PFSK-1 (cell line): ENCODE measurements around the gene DCAKD.

Experiments
- POLR2AphosphoS5 ChIP-seq: IDR thresholded peaks from 2 replicates; pipeline ENCODE4 v1.6.1; 2012; ENCODE audit warnings: low read depth, mild to moderate bottlenecking, control low read depth, low read length, moderate library complexity
- SIN3A ChIP-seq: IDR thresholded peaks from 2 replicates; pipeline ENCODE4 v1.6.1; 2012; ENCODE audit warnings: mild to moderate bottlenecking, low read length, moderate library complexity, borderline replicate concordance; ENCODE audit not compliant: insufficient read depth
- TAF1 ChIP-seq: IDR thresholded peaks from 2 replicates; pipeline ENCODE4 v1.6.1; 2012; ENCODE audit warnings: low read length, control low read depth, borderline replicate concordance; ENCODE audit not compliant: insufficient read depth
- TF ChIP-seq, protein P1 (sequence below), 2 experiments: IDR thresholded peaks; 2 replicates each; pipeline versions ENCODE4 v1.6.1 to v1.8.0; 2011 to 2012; ENCODE audit warnings: low read depth in 2 of 2, low read length in 2 of 2, control low read depth in 1 of 2, inconsistent platforms in 1 of 2, mild to moderate bottlenecking in 1 of 2, moderate library complexity in 1 of 2; ENCODE audit not compliant: insufficient read depth in 1 of 2

- TF ChIP-seq, protein P1, sequence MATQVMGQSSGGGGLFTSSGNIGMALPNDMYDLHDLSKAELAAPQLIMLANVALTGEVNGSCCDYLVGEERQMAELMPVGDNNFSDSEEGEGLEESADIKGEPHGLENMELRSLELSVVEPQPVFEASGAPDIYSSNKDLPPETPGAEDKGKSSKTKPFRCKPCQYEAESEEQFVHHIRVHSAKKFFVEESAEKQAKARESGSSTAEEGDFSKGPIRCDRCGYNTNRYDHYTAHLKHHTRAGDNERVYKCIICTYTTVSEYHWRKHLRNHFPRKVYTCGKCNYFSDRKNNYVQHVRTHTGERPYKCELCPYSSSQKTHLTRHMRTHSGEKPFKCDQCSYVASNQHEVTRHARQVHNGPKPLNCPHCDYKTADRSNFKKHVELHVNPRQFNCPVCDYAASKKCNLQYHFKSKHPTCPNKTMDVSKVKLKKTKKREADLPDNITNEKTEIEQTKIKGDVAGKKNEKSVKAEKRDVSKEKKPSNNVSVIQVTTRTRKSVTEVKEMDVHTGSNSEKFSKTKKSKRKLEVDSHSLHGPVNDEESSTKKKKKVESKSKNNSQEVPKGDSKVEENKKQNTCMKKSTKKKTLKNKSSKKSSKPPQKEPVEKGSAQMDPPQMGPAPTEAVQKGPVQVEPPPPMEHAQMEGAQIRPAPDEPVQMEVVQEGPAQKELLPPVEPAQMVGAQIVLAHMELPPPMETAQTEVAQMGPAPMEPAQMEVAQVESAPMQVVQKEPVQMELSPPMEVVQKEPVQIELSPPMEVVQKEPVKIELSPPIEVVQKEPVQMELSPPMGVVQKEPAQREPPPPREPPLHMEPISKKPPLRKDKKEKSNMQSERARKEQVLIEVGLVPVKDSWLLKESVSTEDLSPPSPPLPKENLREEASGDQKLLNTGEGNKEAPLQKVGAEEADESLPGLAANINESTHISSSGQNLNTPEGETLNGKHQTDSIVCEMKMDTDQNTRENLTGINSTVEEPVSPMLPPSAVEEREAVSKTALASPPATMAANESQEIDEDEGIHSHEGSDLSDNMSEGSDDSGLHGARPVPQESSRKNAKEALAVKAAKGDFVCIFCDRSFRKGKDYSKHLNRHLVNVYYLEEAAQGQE (IDR thresholded peaks at IDR 0.05; ENCODE audit: insufficient read depth in 1 of 2, low read depth in 2 of 2, low read length in 2 of 2): no peak
- no peak for TF ChIP-seq POLR2AphosphoS5
- TF ChIP-seq SIN3A: no peak
- TF ChIP-seq TAF1: no peak
These were observed 11.0 kb downstream of the DCAKD start for GRCh38 chr17:45040459-45040858.
